ENCODE results near the gene C1QTNF9. TPM values are rescaled to one million over a fixed set of nuclear protein-coding genes. Genes with fewer than 3 reads are reported as not detected.

Gene C1QTNF9
- total RNA-seq, 1 donor from 2014 or later: not detected

- TF ChIP-seq CTCF (IDR thresholded peaks at IDR 0.05; ENCODE audit: partially characterized antibody, unreplicated experiment): no peak
- no peak overlapping the region for H3K4me3 Mint-ChIP-seq (ENCODE audit: unreplicated experiment)
- H3K4me1 Mint-ChIP-seq (ENCODE audit: low read depth, unreplicated experiment): peaks cover 30% of the 10 kb centered on the region
- H3K27me3 Mint-ChIP-seq (ENCODE audit: unreplicated experiment): peaks cover 16% of the 10 kb centered on the region
- peak overlapping the region; percentile 18 for H3K27ac Mint-ChIP-seq (ENCODE audit: unreplicated experiment)
- DNase-seq: no peak
- no peaks in the 10 kb centered on the region for H3K36me3 Mint-ChIP-seq (ENCODE audit: unreplicated experiment)
- H3K9me3 Mint-ChIP-seq (ENCODE audit: unreplicated experiment): peaks cover 7% of the 10 kb centered on the region
Observed at GRCh38 chr13:24275041-24275440, 34.3 kb upstream of the C1QTNF9 start.

DNA sequence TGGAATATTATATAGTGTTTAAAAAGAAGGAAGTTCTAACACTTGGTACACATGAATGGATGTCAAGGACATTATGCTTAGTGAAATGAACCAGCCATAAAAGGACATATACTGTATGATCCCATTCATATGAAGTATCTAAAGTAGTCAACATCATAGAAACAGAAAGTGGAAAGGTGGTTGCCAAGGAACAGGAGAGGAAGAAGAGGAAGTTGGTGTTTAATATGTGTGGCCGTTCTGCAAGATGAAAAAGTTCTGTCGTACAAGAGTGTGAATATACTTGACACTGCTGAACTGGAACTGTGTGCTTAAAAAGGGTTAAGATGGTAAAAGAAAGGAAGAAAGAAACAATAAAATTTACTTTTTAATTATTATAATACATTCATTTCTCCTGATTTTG lies 33.1 kb upstream of the C1QTNF9 start:
- H3K4me3 Mint-ChIP-seq (ENCODE audit: unreplicated experiment): no peak overlapping the region
- no peak for DNase-seq
- peaks cover 3% of the 10 kb centered on the region for H3K9me3 Mint-ChIP-seq (ENCODE audit: unreplicated experiment)
- H3K4me1 Mint-ChIP-seq (ENCODE audit: low read depth, unreplicated experiment): peaks cover 21% of the 10 kb centered on the region
- no peak for TF ChIP-seq CTCF (IDR thresholded peaks at IDR 0.05; ENCODE audit: partially characterized antibody, unreplicated experiment)
- peaks cover 11% of the 10 kb centered on the region for H3K27me3 Mint-ChIP-seq (ENCODE audit: unreplicated experiment)
- H3K36me3 Mint-ChIP-seq (ENCODE audit: unreplicated experiment): no peaks in the 10 kb centered on the region
- H3K27ac Mint-ChIP-seq (ENCODE audit: unreplicated experiment): no peak overlapping the region

- peaks cover 16% of the 10 kb centered on the region for H3K4me1 Mint-ChIP-seq (ENCODE audit: low read depth, unreplicated experiment)
Observed at GRCh38 chr13:24276861-24277260, 32.5 kb upstream of the C1QTNF9 start.

GRCh38 chr13:24277761-24278160 lies 31.6 kb upstream of the C1QTNF9 start:
- Mint-ChIP-seq H3K27me3 (ENCODE audit: unreplicated experiment) (peaks cover 9% of the 10 kb centered on the region), H3K9me3 (ENCODE audit: unreplicated experiment) (peaks cover 4% of the 10 kb centered on the region), H3K4me1 (ENCODE audit: low read depth, unreplicated experiment) (peaks cover 12% of the 10 kb centered on the region), H3K4me3 (ENCODE audit: unreplicated experiment) (no peak overlapping the region), H3K36me3 (ENCODE audit: unreplicated experiment) (no peaks in the 10 kb centered on the region), H3K27ac (ENCODE audit: unreplicated experiment) (no peak overlapping the region)
- DNase-seq: no peak
- no peak for TF ChIP-seq CTCF (IDR thresholded peaks at IDR 0.05; ENCODE audit: partially characterized antibody, unreplicated experiment)

More at GRCh38 chr13:24276861-24277260, 32.5 kb upstream of the C1QTNF9 start:
- Mint-ChIP-seq H3K9me3 (ENCODE audit: unreplicated experiment) (peaks cover 3% of the 10 kb centered on the region), H3K27ac (ENCODE audit: unreplicated experiment) (no peak overlapping the region), H3K36me3 (ENCODE audit: unreplicated experiment) (no peaks in the 10 kb centered on the region), H3K27me3 (ENCODE audit: unreplicated experiment) (peaks cover 11% of the 10 kb centered on the region), H3K4me3 (ENCODE audit: unreplicated experiment) (no peak overlapping the region)
- TF ChIP-seq CTCF (IDR thresholded peaks at IDR 0.05; ENCODE audit: partially characterized antibody, unreplicated experiment): no peak
- DNase-seq: no peak

- no peak for TF ChIP-seq CTCF (IDR thresholded peaks at IDR 0.05; ENCODE audit: partially characterized antibody, unreplicated experiment)
- peaks cover 7% of the 10 kb centered on the region for H3K27me3 Mint-ChIP-seq (ENCODE audit: unreplicated experiment)
- no peak for DNase-seq
- peaks cover 2% of the 10 kb centered on the region for H3K9me3 Mint-ChIP-seq (ENCODE audit: unreplicated experiment)
- H3K4me1 Mint-ChIP-seq (ENCODE audit: low read depth, unreplicated experiment): peaks cover 8% of the 10 kb centered on the region
- no peaks in the 10 kb centered on the region for H3K36me3 Mint-ChIP-seq (ENCODE audit: unreplicated experiment)
- H3K27ac Mint-ChIP-seq (ENCODE audit: unreplicated experiment): no peak overlapping the region
- H3K4me3 Mint-ChIP-seq (ENCODE audit: unreplicated experiment): no peak overlapping the region
Observed at GRCh38 chr13:24279327-24280110, 29.9 kb upstream of the C1QTNF9 start.
